Measurements from ENCODE around the gene HMGCL.
A peak's percentile ranks its signal among the peaks of the same experiment; 100 is the strongest.

HMGCL gene

DNA sequence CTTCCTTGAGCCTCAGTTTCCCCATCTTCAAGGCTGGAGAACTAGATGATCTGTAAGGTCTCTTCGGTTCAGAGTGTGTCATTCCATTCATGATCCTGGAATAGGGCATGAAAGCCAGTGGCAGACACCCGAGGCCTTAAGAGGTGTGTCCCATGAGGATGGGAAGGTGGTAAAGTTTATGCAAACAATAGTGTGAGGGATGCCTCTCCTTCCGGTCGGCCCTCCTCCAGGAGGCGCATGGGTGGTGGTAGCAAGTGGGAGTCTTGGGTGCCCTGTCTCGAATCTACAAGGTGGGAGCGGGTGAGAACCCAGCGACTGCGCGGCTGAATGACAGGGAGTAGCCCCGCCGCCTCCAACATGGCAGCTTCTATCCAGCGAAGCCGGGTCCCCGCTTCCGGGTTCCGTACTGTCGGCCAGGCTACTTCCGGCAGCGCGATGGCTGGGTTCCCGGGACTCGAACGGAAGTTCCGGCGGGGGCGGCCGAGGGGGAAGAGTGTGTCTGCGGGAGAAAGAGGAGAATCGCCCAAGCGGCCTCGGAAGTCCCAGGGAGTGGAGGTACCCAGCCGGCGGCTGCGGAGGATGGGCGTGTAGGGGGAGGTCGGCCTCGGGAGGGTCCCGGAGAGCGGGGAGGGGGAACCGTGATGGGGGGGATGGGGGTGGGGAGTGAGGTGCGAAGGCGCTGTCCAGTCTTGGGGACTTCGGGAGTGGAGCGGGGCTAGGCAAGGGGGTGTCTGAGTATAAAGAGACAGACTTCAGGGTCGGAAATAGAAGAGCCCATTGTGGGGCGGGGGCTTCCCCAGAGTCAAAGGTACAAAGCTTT lies 34.3 kb downstream of the HMGCL start, which contains the start of gene LYPLA2 (continued):
- TF ChIP-seq, protein P1, sequence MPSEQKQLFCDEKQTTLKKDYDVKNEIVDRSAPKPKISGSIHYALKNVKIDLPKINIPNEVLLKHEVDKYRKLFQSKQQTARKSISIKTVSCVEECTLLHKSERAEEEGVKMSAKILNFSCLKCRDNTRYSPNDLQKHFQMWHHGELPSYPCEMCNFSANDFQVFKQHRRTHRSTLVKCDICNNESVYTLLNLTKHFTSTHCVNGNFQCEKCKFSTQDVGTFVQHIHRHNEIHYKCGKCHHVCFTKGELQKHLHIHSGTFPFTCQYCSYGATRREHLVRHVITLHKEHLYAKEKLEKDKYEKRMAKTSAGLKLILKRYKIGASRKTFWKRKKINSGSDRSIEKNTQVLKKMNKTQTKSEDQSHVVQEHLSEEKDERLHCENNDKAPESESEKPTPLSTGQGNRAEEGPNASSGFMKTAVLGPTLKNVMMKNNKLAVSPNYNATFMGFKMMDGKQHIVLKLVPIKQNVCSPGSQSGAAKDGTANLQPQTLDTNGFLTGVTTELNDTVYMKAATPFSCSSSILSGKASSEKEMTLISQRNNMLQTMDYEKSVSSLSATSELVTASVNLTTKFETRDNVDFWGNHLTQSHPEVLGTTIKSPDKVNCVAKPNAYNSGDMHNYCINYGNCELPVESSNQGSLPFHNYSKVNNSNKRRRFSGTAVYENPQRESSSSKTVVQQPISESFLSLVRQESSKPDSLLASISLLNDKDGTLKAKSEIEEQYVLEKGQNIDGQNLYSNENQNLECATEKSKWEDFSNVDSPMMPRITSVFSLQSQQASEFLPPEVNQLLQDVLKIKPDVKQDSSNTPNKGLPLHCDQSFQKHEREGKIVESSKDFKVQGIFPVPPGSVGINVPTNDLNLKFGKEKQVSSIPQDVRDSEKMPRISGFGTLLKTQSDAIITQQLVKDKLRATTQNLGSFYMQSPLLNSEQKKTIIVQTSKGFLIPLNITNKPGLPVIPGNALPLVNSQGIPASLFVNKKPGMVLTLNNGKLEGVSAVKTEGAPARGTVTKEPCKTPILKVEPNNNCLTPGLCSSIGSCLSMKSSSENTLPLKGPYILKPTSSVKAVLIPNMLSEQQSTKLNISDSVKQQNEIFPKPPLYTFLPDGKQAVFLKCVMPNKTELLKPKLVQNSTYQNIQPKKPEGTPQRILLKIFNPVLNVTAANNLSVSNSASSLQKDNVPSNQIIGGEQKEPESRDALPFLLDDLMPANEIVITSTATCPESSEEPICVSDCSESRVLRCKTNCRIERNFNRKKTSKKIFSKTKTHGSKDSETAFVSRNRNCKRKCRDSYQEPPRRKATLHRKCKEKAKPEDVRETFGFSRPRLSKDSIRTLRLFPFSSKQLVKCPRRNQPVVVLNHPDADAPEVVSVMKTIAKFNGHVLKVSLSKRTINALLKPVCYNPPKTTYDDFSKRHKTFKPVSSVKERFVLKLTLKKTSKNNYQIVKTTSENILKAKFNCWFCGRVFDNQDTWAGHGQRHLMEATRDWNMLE (tag by site-specific recombination; conservative IDR thresholded peaks at IDR 0.05; ENCODE audit: low read depth) = peak; percentile 72
- TF ChIP-seq KLF8 (tag by site-specific recombination; IDR thresholded peaks at IDR 0.05) (peak; percentile 88), ZSCAN30 (tag by site-specific recombination; IDR thresholded peaks at IDR 0.05) (no peak), GLIS1 (tag by site-specific recombination; IDR thresholded peaks at IDR 0.05) (peak; percentile 27; the same call in 1 of the 2 replicates), TRIM28 (IDR thresholded peaks at IDR 0.05; ENCODE audit: borderline replicate concordance, low read length) (no peak), ZNF707 (tag by site-specific recombination; IDR thresholded peaks at IDR 0.05) (no peak), ZNF335 (tag by site-specific recombination; conservative IDR thresholded peaks at IDR 0.05) (peak; percentile 2), ZNF394 (tag by site-specific recombination; IDR thresholded peaks at IDR 0.05; ENCODE audit: borderline replicate concordance) (peak; percentile 79; the same call in 1 of the 2 replicates), KLF10 (tag by site-specific recombination; IDR thresholded peaks at IDR 0.05) (peak; percentile 40; the same call in 1 of the 2 replicates), KLF9 (tag by site-specific recombination; IDR thresholded peaks at IDR 0.05; ENCODE audit: low read depth) (peak; percentile 60), ZNF76 (tag by site-specific recombination; IDR thresholded peaks at IDR 0.05; ENCODE audit: borderline replicate concordance, low read depth) (peak; percentile 71; the same call in 1 of the 2 replicates), ZNF629 (tag by site-specific recombination; IDR thresholded peaks at IDR 0.05) (peak; percentile 73), ZNF48 (tag by site-specific recombination; IDR thresholded peaks at IDR 0.05) (no peak), EGR2 (tag by site-specific recombination; IDR thresholded peaks at IDR 0.05; ENCODE audit: low read depth) (peak; percentile 70), ZNF311 (tag by site-specific recombination; IDR thresholded peaks at IDR 0.05; ENCODE audit: borderline replicate concordance) (no peak), TCF7L2 (IDR thresholded peaks at IDR 0.05; ENCODE audit: borderline replicate concordance, low read depth, low read length) (peak; percentile 64; the same call in 1 of the 2 replicates), GLI2 (tag by site-specific recombination; IDR thresholded peaks at IDR 0.05; ENCODE audit: borderline replicate concordance, low read depth) (no peak), KLF1 (tag by site-specific recombination; IDR thresholded peaks at IDR 0.05) (peak; percentile 91), SP7 (tag by site-specific recombination; IDR thresholded peaks at IDR 0.05) (no peak), ZEB2 (tag by site-specific recombination; IDR thresholded peaks at IDR 0.05) (0 out of 2 replicates have a peak, but pooled peaks have one; percentile 37), YY1 (tag by site-specific recombination; IDR thresholded peaks at IDR 0.05) (peak; percentile 84), ZNF843 (tag by site-specific recombination; IDR thresholded peaks at IDR 0.05) (0 out of 2 replicates have a peak, but pooled peaks have one; percentile 11), OSR2 (tag by site-specific recombination; IDR thresholded peaks at IDR 0.05) (peak; percentile 54; the same call in 1 of the 2 replicates)
- TF ChIP-seq, protein P2, sequence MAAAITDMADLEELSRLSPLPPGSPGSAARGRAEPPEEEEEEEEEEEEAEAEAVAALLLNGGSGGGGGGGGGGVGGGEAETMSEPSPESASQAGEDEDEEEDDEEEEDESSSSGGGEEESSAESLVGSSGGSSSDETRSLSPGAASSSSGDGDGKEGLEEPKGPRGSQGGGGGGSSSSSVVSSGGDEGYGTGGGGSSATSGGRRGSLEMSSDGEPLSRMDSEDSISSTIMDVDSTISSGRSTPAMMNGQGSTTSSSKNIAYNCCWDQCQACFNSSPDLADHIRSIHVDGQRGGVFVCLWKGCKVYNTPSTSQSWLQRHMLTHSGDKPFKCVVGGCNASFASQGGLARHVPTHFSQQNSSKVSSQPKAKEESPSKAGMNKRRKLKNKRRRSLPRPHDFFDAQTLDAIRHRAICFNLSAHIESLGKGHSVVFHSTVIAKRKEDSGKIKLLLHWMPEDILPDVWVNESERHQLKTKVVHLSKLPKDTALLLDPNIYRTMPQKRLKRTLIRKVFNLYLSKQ (tag by site-specific recombination; IDR thresholded peaks at IDR 0.05; ENCODE audit: borderline replicate concordance) = no peak
- TF ChIP-seq, protein P3, sequence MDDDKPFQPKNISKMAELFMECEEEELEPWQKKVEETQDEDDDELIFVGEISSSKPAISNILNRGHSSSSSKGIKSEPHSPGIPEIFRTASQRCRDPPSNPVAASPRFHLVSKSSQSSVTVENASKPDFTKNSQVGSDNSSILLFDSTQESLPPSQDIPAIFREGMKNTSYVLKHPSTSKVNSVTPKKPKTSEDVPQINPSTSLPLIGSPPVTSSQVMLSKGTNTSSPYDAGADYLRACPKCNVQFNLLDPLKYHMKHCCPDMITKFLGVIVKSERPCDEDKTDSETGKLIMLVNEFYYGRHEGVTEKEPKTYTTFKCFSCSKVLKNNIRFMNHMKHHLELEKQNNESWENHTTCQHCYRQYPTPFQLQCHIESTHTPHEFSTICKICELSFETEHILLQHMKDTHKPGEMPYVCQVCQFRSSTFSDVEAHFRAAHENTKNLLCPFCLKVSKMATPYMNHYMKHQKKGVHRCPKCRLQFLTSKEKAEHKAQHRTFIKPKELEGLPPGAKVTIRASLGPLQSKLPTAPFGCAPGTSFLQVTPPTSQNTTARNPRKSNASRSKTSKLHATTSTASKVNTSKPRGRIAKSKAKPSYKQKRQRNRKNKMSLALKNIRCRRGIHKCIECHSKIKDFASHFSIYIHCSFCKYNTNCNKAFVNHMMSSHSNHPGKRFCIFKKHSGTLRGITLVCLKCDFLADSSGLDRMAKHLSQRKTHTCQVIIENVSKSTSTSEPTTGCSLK (tag by site-specific recombination; IDR thresholded peaks at IDR 0.05) = no peak
- TF ChIP-seq, protein P4, sequence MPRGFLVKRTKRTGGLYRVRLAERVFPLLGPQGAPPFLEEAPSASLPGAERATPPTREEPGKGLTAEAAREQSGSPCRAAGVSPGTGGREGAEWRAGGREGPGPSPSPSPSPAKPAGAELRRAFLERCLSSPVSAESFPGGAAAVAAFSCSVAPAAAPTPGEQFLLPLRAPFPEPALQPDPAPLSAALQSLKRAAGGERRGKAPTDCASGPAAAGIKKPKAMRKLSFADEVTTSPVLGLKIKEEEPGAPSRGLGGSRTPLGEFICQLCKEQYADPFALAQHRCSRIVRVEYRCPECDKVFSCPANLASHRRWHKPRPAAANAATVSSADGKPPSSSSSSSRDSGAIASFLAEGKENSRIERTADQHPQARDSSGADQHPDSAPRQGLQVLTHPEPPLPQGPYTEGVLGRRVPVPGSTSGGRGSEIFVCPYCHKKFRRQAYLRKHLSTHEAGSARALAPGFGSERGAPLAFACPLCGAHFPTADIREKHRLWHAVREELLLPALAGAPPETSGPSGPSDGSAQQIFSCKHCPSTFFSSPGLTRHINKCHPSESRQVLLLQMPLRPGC (tag by site-specific recombination; IDR thresholded peaks at IDR 0.05) = no peak
- TF ChIP-seq, protein P5, sequence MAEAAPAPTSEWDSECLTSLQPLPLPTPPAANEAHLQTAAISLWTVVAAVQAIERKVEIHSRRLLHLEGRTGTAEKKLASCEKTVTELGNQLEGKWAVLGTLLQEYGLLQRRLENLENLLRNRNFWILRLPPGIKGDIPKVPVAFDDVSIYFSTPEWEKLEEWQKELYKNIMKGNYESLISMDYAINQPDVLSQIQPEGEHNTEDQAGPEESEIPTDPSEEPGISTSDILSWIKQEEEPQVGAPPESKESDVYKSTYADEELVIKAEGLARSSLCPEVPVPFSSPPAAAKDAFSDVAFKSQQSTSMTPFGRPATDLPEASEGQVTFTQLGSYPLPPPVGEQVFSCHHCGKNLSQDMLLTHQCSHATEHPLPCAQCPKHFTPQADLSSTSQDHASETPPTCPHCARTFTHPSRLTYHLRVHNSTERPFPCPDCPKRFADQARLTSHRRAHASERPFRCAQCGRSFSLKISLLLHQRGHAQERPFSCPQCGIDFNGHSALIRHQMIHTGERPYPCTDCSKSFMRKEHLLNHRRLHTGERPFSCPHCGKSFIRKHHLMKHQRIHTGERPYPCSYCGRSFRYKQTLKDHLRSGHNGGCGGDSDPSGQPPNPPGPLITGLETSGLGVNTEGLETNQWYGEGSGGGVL (tag by site-specific recombination; IDR thresholded peaks at IDR 0.05) = peak; percentile 94

Measured in HEK293 (cell line).